NCI-H446 treated with DMSO at 0.1 percent for 48 hours (cell line): ENCODE data around the gene SHD.
A peak's percentile ranks its signal among the peaks of the same experiment; 100 is the strongest.
"Not testable (repeated sequence)": the region's sequence is repeated elsewhere in the genome, so short reads cannot be mapped to it uniquely, and the experiment has no call there.

Source experiments
- DNase-seq: peaks from one replicate; lab custom pipeline; 2025; lab: John Stamatoyannopoulos, UW

The SHD gene

DNA sequence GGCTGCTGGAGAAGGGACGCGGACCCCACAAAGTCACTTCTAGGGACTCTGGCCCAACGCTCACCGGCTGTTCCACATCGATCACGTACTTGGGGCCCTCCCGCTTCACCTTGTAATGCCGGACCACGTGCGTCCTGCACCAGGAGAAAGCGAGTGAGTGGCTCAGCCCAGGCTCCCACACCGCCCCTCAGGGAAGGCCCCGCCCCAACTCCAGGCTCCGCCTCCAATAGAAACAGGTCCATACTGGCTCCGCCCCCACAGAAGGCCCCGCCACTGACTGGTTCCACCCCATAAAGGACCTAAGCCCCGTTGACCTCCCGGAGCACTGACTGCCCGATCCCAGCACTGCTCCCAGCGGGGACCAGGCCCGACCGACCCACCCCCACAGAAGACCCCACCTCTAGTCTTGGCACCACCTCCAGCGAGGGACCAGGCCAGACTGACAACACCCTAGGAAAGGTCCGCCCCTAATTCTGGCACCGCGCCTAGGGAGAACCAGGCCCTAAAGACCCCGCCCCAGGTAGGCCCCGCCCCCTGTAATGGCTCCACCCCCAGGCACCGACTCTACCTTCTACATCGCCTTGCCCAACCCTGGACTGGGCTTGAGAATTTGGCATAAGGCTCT lies 48.3 kb downstream of the SHD start:
- DNase-seq, result no peak

DNA sequence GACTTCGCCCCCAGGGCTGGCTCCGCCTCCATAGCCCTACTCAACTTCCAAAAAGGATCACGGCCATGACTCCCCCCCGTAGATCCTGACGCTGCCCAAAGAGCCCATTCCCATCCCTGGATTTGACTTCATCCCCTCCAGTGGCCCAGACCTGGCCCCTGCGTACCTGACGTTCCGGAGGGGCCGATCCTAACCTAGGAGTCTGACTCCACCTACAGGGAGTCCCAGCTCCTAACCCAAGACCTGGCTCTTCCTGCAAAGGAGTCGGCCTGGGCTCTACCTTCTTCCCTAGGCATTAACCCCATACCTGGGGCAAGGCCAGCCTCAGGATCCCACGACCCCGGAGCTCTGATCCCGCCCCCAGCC lies 48.8 kb downstream of the SHD start:
- DNase-seq, result no peak

DNA sequence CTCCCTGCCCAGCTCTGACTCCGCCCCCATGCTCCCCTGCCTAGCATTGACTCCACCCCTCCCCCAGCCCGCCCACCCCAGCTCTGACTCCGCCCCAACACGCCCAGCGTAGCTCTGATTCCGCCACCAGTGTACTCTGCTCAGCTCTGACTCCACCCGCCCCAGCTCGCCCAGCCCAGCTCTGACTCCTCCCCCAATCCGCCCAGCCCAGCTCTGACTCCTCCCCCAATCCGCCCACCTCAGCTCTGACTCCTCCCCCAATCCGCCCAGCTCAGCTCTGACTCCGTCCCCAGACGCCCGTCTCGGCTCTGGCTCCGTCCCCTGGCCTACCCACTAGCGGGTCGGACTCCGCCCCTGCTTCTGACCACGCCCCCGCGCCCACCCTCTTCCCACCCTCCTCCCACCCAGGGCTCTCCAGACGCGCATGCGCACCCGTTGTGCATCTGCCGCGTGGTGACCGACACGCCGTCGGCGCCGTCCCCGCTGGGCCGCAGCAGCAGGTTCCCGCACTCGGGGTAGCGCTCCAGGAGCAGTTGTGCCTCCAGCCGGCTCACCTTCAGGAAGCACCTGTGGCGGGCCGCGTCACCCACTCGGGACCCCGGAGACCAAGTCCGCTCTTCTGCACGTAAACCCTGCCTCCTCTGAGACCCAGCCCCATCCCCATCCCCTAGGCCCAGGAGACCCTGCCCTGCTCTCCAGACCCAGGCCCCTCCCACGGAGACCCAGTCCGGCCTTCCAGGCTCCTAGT lies 49.4 kb downstream of the SHD start:
- DNase-seq, result peak; percentile 87

- not testable (repeated sequence) for DNase-seq
Observed at GRCh38 chr19:4328991-4329681, 50.1 kb downstream of the SHD start.

- DNase-seq, result no peak
Observed at GRCh38 chr19:4329858-4330257, 50.8 kb downstream of the SHD start.

DNA sequence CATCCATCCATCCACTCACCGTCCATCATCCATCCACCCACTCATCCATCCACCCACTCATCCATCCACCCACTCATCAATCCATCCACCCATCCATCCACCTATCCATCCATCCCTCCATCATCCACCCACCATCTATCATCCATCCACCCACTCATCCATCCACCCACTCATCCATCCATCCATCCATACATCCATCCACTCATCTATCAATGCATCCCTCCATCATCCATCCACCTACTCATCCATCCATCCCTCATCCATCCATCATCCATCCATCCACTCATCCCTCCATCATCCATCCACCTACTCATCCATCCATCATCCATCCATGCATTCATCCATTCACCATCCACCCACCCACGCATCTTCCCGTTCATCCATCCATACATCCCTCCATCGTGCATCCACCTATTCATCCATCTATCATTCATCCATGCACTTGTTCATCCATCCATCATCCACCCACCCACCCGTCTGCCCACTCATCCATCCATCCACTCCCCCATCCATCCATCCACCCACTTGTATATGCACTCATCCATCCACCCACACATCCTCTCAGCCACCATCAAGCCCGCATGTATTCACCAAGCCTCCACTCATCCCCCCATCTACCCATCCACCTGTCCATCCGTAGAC lies 56.0 kb downstream of the SHD start:
- no peak for DNase-seq

- no peak for DNase-seq
Observed at GRCh38 chr19:4337906-4338440, 58.9 kb downstream of the SHD start.

- no peak for DNase-seq
Observed at GRCh38 chr19:4338441-4339355, 59.6 kb downstream of the SHD start, which contains the start of gene STAP2. Gene STAP2, minus strand, starts transcription at chr19:4338827. Its CDS starts 74 bp downstream, at chr19:4338753.
